Measurements from ENCODE around the gene LRRC71. TPM values are rescaled to one million over a fixed set of nuclear protein-coding genes. Genes with fewer than 3 reads are reported as not detected.

LRRC71 gene
- total and polyA plus RNA-seq, 2 of the 8 experiments (the other 6 are each of a cell fraction or from before 2014, with no cell fraction given) = 0.05 TPM; not detected in 1

GRCh38 chr1:156901966-156902915 lies 18.2 kb upstream of the LRRC71 start:
- no peak overlapping the region for H3K23ac ChIP-seq (ENCODE audit: insufficient read length)
- no peak overlapping the region for H3K14ac ChIP-seq (ENCODE audit: insufficient read length)
- ChIA-PET CTCF (ENCODE audit: partially characterized antibody) (interaction anchor here (0.9 to 6.7 kb wide), 12 partner anchors 8 to 239 kb away, joined by 3 to 73 read pairs (median 8); partner anchors contain the start of genes LRRC71 and PEAR1), POLR2A (ENCODE audit: partially characterized antibody) (interaction anchor here (1.0 to 1.3 kb wide), 5 partner anchors 9 to 25 kb away, joined by 3 to 4 read pairs (median 3); no protein-coding TSS in a partner anchor)
- H2BK15ac ChIP-seq (ENCODE audit: low read length) = no peak overlapping the region
- no peak overlapping the region for H3K9ac ChIP-seq (replicated peaks in 1 of 4; ENCODE audit: extremely low read depth in 1 of 4, low read depth in 3 of 4, low read length in 3 of 4)
- FAIRE-seq (no peak), DNase-seq (ENCODE audit: low read depth in 1 of 2, low spot score in 2 of 2) (no peak)
- no peak overlapping the region for H3K56ac ChIP-seq (replicated peaks; ENCODE audit: insufficient read length, low read depth, low read length)
- H2BK20ac ChIP-seq (ENCODE audit: low read length) = no peak overlapping the region
- H2BK5ac ChIP-seq (ENCODE audit: low read depth, low read length) = no peak overlapping the region
- no peak overlapping the region for H2AFZ ChIP-seq (ENCODE audit: low read length)
- 0 out of 2 replicates have a peak overlapping the region, but pooled peaks have one; percentile 54 for H2AK5ac ChIP-seq (ENCODE audit: low read depth, low read length)
- H3K4ac ChIP-seq (replicated peaks; ENCODE audit: insufficient read length, low read depth, low read length) = no peak overlapping the region
- H4K5ac ChIP-seq (ENCODE audit: insufficient read length, low read depth, low read length) = no peak overlapping the region
- no peak overlapping the region for H3K18ac ChIP-seq (ENCODE audit: extremely low read depth, low read length)
- H3K79me2 ChIP-seq (ENCODE audit: control insufficient read depth in 1 of 2, insufficient read depth in 2 of 2, low read length in 2 of 2) = no peaks in the 10 kb centered on the region
- 77% methylated on average over 20 of the region's 23 CpGs; no CpG with 5 or more reads in 1 of the 2 experiments for WGBS, 2 experiments (ENCODE audit: extremely low coverage in 1 of 2, insufficient coverage in 1 of 2, insufficient read length in 1 of 2, insufficient replicate concordance in 2 of 2, low coverage in 1 of 2, low lambda C conversion rate in 2 of 2, missing lambda C conversion rate in 1 of 2)
- H3K27me3 ChIP-seq (replicated peaks in 1 of 4; ENCODE audit: control insufficient read depth in 3 of 4, extremely low read depth in 1 of 4, insufficient read depth in 3 of 4, low read length in 3 of 4) = peaks cover 0 to 7% (median 2%) of the 10 kb centered on the region in 4 experiments; a peak in 4 of 7 replicates
- no peaks in the 10 kb centered on the region for H3K23me2 ChIP-seq (ENCODE audit: low read depth, low read length)
- H3K4me3 ChIP-seq (ENCODE audit: extremely low read depth in 1 of 4, insufficient read depth in 2 of 4, low read depth in 3 of 4, low read length in 4 of 4) = no peak overlapping the region
- H3K9me3 ChIP-seq (ENCODE audit: insufficient read depth in 2 of 2, low read depth in 1 of 2, low read length in 1 of 2) = peaks cover 0 to 4% of the 10 kb centered on the region in 2 experiments; a peak in 1 of 4 replicates
- H3K27ac ChIP-seq (ENCODE audit: low read depth, low read length) = no peak overlapping the region
- TF ChIP-seq KDM1A (IDR thresholded peaks at IDR 0.05; ENCODE audit: borderline replicate concordance, low read length) = no peak
- TF ChIP-seq SIX5 (IDR thresholded peaks at IDR 0.05; ENCODE audit: low read depth, low read length) = no peak
- no peak for TF ChIP-seq GTF2F1 (IDR thresholded peaks at IDR 0.05; ENCODE audit: borderline replicate concordance, low read depth, low read length)
- TF ChIP-seq SUZ12 (IDR thresholded peaks at IDR 0.05; ENCODE audit: low read length) = 0 out of 2 replicates have a peak, but pooled peaks have one; percentile 22
- no peak for TF ChIP-seq JUND (IDR thresholded peaks at IDR 0.05; ENCODE audit: low read length)
- no peaks in the 10 kb centered on the region for H3K36me3 ChIP-seq (ENCODE audit: control insufficient read depth in 2 of 4, insufficient read depth in 4 of 4, low read length in 3 of 4)
- peaks cover 0 to 4% (median 0%) of the 10 kb centered on the region in 4 experiments; a peak in 3 of 7 replicates for H3K4me1 ChIP-seq (replicated peaks in 1 of 4; ENCODE audit: control insufficient read depth in 3 of 4, insufficient read depth in 4 of 4, low read length in 3 of 4)
- H3K4me2 ChIP-seq (ENCODE audit: insufficient read depth in 1 of 2, low read depth in 2 of 2, low read length in 2 of 2) = no peak overlapping the region
- H4K8ac ChIP-seq (ENCODE audit: extremely low read depth, insufficient read depth, low read length) = peak overlapping the region; percentile 81; the same call in 1 of the 2 replicates
- H2BK120ac ChIP-seq (replicated peaks; ENCODE audit: low read depth, low read length) = no peak overlapping the region
- no peak overlapping the region for H2BK12ac ChIP-seq (ENCODE audit: low read depth, low read length)
- no peaks in the 10 kb centered on the region for H3K79me1 ChIP-seq (ENCODE audit: low read depth, low read length)
- H4K20me1 ChIP-seq (replicated peaks in 1 of 2; ENCODE audit: control insufficient read depth in 1 of 2, insufficient read depth in 2 of 2, low read length in 2 of 2) = no peaks in the 10 kb centered on the region
- H4K91ac ChIP-seq (replicated peaks; ENCODE audit: insufficient read length, low read length) = no peak overlapping the region
